GM18867 (cell line): ENCODE measurements around the gene NCKAP1.

ENCODE experiments used
- ATAC-seq: cut with Tn5 transposase; IDR thresholded peaks from one replicate; pipeline ENCODE4 v1.9.1; 2021; ENCODE audit warnings: mild to moderate bottlenecking, moderate library complexity; ENCODE audit not compliant: unreplicated experiment

NCKAP1 gene

DNA sequence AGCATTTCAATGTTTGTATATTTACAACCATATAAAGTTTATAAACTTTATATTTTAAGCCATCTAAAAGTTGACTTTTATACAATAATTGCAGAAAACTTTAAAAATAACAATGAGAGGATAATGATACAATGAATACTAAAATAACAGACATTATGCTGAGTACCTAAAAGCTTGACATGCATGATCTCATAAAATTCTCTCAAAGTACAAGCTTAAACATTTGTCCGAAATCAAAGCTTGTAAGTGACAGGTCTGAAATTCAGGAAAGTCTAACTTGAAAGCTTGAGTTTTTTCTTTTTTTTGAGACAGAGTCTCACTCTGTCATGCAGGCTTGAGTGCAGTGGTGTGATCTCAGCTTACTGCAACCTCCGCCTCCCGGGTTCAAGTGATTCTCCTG lies 87.7 kb downstream of the NCKAP1 start:
- no peak for ATAC-seq

DNA sequence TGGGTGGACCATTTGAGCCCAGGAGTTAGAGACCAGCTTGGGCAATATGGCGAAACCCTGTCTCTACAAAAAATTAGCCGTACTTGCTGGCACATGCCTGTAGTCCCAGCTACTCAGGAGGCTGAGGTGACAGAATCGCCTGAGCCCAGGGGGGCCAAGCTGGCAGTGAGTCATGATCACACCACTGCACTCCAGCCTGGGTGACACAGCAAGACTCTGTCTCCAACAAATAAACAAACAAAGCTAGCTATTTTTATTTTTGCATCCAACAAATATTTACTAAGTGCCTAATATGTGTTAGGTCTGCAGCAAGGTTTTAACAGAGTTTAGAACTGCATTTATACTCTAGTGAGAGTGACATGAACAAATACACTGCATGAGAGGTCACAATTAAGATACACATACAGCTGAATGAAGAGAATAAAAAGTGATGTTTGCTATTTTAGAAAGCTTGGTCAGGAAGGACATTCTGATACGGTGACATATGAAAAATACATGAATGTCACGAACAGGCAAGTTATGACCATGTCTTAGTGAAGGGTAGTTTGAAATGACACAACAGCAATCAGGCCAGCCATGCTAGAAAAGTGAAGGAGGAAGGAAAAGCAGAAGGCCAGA lies 88.6 kb downstream of the NCKAP1 start:
- ATAC-seq, result no peak

GRCh38 chr2:182949052-182949451 lies 89.2 kb downstream of the NCKAP1 start:
- peak; percentile 58 for ATAC-seq

- ATAC-seq, result no peak
These were observed 91.3 kb downstream of the NCKAP1 start for GRCh38 chr2:182946958-182947369.

DNA sequence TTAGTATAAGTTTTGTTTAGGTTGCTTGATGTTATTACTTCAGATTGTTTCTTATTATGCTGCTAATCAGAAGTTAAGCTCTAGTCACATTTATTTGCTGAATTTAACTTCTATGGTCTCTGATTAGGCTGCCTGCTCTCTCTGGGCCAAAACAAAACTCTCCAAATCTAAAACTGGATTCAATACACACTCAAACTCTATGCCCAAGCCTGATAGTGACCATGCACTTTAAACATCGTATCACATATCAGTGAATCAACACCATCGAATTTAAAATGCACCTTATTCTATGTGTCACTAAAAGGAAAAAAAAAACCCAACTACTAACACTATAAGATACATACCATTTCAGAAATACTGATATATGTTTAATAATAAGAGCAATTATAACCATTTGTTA lies 94.9 kb downstream of the NCKAP1 start:
- no peak for ATAC-seq

GRCh38 chr2:182942756-182943155 lies 95.5 kb downstream of the NCKAP1 start:
- ATAC-seq, result peak; percentile 72

DNA sequence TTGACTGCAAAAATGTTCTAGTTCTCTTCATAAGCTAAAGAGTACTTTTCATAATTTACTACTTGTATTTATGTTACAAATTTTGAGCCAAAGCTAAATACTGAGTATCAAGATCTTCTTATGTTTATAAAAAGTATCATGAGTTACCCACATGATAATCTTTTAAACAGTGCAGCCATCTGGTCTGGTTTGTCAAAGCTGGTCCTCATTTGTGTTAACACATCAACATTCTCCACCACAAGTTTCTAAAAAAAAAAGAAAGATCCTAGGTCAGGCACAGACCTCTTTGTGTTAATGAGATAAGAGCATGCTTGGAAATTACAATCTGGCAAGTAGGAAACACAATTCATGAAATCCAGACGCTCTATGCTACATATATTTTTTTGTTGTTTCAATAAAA lies 96.3 kb downstream of the NCKAP1 start:
- ATAC-seq, result no peak

GRCh38 chr2:182941121-182941722 lies 97.0 kb downstream of the NCKAP1 start:
- no peak for ATAC-seq

DNA sequence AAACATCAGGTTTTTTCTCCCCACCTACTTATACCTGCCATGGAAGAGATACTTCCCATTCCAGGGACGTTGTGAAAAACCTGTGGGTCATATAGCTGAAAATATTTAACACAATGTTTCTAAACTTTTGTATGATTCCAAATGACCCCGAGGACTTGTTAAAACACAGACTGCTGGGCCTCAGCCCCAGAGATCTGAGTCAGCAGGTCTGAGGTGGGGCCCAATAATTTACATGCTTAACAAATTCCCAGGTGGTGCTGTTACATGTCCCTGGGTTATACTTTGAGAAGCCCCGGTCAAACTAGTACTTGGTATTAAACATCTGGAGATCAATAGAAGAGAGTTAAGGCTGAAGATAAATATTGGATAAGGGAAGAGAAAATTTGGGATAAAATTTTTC lies 100.4 kb downstream of the NCKAP1 start:
- ATAC-seq, result no peak

- ATAC-seq, result peak; percentile 80
These were observed 104.6 kb downstream of the NCKAP1 start for GRCh38 chr2:182933629-182934028.

- ATAC-seq, result no peak
These were observed 108.3 kb downstream of the NCKAP1 start for GRCh38 chr2:182929972-182930371.

- no peak for ATAC-seq
These were observed 114.0 kb downstream of the NCKAP1 start for GRCh38 chr2:182924306-182924705.

GRCh38 chr2:182921234-182921633 lies 117.0 kb downstream of the NCKAP1 start:
- ATAC-seq, result peak; percentile 57

DNA sequence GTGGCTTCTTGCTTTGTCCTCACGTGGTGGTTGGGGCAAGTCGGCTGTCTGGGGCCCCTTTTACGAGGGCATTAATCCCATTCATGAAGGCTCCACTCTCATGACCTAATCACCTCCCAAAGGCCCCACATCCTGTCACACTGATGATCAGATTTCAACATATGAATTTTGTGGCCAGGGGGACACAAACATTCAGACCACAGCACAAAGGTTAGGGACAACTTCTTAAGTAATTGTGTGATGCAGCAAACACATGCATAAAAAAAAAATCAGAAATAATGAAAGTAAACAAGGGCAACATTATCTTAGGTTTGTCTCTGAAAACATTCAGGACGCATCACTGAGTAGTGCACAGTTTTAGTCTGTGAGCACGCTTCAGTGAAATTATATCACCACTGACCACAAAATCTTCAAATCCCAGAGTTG lies 117.6 kb downstream of the NCKAP1 start:
- peak; percentile 67 for ATAC-seq

DNA sequence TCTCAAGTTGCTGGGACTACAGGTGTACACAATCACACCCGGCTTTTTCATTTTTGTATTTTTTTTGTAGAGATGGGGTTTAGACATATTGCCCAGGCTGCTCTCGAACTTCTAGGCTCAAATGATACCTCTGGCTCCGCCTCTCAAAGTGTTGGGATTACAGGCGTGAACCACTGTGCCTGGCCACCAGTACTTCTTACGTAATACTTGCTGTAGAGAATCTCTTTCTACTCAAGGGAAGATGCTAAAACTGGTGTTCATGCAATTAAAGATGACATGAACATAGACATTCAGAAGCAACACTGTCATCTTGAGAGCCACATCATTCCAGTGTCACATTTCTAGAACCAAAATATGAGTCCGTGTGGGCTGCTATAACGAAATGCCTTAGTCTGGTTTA lies 118.2 kb downstream of the NCKAP1 start:
- ATAC-seq, result no peak

DNA sequence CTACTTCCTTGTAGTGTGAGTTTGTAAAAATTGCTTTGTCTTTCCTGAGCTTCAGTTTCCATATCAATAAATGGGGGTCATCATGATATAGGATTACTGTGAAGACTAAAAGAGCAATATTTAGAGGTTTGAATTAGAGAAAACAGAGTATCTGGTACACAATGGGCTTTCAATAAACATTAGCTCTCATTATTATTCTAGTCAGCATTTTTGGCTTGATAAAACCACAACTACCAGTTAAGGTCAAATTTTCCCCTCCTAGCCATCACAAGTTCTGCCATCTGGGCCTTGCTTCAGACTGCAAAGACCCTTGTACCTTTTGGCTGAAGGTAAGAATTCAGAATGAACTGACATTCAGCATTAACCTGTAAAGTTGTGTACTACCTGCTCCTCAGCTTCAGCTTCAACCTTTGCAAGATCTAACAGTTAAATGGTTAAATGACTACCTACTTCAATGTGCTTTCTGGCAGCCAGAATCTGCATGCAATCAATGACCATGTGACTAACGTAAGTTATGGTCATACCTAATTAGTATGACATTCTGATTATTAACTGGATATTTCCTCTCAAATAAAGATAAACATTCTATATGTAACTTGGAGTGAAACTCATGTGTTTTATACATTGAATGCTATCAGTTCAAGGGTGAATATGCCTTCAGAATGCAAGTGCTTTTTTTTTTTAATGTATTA lies 119.2 kb downstream of the NCKAP1 start:
- no peak for ATAC-seq

GRCh38 chr2:182917924-182918323 lies 120.3 kb downstream of the NCKAP1 start:
- no peak for ATAC-seq

DNA sequence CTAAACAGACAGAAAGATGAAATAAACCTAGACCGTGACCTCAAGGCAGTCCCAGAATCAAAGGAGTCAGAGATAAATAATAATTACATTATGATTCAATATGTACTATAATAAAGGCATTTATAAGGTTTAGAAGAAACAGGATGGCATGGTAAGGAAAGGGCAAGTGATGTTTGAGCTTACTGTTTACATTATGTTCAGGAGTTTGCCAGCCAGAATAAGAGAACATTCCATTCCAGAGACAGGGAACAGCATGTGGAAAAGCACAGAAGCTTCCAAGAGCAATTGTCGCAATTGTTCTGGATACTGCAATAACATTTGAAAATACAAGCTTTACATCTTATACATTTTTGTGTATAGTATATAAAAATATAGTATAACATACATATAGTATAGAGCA lies 121.8 kb downstream of the NCKAP1 start:
- ATAC-seq, result no peak

DNA sequence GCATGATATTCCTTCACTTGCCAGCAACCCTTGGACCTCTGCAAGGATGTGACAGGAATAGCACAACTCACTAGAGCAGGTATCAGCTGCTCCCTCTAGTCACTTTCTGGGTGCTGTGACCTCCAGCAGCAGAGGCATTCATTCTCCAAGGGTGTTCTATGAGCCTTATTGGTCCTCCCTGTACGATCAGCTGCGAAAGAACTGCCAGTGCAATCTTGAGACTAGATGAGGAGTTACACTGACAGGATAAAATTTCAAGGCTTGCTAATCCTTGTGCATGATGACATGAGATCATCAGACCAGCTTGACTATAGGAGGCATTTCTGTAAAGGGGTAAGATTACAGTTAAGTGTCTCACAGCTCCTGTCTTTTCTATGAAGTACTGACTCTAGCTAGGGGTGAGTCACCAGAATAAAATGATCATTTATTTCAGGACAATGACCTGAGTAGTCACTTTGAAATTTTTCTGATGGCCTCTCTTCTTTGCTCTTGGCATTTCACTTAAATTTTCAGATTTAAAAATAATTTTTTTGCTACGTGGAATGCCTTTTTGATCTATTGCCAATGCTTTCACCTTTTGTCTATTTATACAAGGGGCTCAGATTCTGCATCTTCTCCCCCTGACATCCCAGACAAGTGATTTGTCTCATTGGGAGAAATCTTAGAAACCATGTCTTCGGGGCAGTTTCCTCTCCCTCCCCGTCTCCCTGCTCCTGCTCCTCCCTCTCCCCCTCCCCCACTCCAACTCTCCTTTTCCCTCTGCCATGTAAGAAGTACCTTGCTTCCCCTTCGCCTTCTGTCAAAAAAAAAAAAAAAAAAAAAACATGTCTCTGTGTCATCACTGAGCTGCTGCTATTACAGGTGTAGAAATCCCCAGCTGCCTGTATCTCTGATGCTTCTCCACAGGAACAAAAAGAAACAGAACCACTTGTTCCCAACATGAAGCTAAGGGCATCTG lies 122.6 kb downstream of the NCKAP1 start:
- no peak for ATAC-seq

DNA sequence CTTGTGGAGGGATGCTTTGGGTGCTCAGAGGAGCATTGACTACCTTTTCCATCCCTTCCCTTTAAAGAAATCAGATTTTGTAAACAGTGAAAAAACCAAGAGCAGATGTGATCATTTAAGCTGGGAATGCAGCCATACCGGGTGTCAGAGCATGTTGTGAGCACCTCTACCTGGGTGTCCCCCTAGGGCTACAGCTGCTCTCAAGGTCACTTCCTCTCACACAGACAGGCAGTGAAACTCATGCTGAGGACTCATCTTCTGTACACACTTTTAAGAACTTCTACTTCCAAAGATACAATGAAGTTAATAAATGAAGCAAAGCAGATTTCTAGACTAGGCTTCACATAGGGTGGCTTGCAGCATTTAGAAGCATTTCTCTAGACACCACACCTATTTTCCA lies 123.4 kb downstream of the NCKAP1 start:
- peak; percentile 70 for ATAC-seq

- no peak for ATAC-seq
These were observed 125.2 kb downstream of the NCKAP1 start for GRCh38 chr2:182913064-182913463.
